CD4-positive, alpha-beta T cell treated with Interleukin-6 at 100 ng/mL for 8 hours (primary cell): ENCODE measurements around the gene NACA2.
"Not testable (repeated sequence)": the region's sequence is repeated elsewhere in the genome, so short reads cannot be mapped to it uniquely, and the experiment has no call there.

Experiments used
- DNase-seq: peaks from one replicate; pipeline ENCODE4 v3.0.0-alpha.2; 2020; ENCODE audit warnings: mixed read lengths, low spot score

NACA2 gene

GRCh38 chr17:61599608-61600007, 8.6 kb upstream of the NACA2 start:
- DNase-seq, result no peak

DNA sequence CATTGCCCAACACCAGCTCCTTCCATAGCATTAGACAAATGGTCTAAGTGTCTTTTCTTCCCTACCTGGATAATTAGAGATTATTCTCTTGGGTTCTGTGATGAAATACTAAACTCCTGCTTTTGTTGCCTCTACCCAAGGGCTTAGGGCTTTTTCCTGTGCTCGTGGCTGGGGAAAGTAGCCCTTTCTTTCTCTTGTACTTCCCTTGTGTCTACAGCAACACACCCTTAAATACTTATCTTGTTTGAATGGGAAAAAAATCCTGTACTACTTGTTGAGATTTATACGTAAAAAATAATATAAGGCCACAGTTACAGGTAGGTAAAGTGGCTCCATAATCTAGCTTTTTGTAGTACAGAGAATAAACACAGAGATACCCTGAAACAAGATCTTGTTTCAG, 7.0 kb upstream of the NACA2 start:
- DNase-seq, result no peak

GRCh38 chr17:61597607-61598006, 6.6 kb upstream of the NACA2 start:
- no peak for DNase-seq

GRCh38 chr17:61595418-61596186, 4.6 kb upstream of the NACA2 start:
- no peak for DNase-seq

DNA sequence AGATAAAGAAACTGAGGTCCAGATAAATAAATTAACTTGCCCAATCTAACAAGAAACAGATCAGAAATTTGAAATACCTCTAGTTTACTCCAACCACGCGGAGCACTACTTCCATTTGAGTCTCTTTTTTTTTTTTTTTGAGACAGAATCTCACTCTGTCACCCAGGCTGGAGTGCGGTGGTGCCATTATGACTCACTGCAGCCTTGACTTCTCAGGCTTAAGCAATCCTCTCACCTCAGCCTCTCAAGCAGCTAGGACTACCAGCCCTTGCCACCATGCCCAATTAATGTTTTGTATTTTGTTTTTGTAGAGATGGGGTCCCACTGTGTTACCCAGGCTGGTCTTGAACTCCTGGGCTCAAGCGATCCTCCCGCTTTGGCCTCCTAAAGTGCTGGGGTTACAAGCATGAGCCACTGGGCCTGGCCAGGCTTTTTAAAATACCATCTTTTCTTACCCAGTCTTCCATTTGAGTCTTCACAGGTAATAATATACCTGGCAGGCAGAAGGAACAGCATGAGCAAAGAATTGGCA, 3.3 kb upstream of the NACA2 start:
- DNase-seq, result no peak

GRCh38 chr17:61593426-61593825, 2.4 kb upstream of the NACA2 start:
- no peak for DNase-seq

- DNase-seq, result no peak
These were observed 911 bp upstream of the NACA2 start for GRCh38 chr17:61591930-61592329.

- DNase-seq, result no peak
These were observed 1.0 kb downstream of the NACA2 start for GRCh38 chr17:61589990-61590389.

GRCh38 chr17:61587807-61588660, 3.0 kb downstream of the NACA2 start:
- no peak for DNase-seq

DNA sequence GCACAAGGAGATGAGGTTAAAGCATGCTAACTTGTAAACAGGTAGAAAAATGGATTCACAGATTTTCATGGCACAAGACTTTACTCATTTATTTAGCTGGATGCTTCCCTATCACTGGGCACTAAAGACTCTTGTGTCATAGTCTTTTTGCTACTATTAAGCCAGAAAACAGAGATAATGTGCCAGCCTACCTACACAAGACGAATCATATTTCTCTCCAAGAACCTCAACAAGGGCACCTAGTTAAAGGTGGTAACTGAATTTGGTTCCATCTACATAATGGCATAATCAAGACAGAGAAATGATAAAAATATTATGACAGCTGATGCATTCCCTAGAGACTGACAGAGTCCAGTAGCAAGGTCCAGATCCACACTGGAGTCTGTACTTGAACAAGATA, 3.8 kb downstream of the NACA2 start:
- DNase-seq, result no peak

GRCh38 chr17:61586622-61587021, 4.4 kb downstream of the NACA2 start:
- not testable (repeated sequence) for DNase-seq

- no peak for DNase-seq
These were observed 4.9 kb downstream of the NACA2 start for GRCh38 chr17:61586031-61586566.

DNA sequence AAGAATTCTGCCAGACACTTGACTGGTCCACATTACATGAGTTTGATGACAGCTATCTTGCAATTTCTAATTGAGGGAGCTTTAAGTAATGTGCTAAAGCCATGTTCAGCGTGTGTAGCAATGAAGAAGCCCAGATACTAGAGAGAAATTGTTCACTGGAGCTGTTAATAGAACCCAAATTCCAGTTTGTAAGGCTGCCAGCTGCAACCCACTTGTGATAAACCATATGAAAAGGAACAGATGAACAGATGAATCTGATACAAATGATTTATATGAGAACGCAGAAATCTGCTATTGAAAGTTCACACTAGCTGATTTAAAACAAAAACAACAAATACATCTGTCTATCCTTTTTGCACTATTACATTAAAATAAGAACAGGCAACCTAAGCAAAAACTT, 6.2 kb downstream of the NACA2 start:
- no peak for DNase-seq

- no peak for DNase-seq
These were observed 6.8 kb downstream of the NACA2 start for GRCh38 chr17:61584266-61584665.

DNA sequence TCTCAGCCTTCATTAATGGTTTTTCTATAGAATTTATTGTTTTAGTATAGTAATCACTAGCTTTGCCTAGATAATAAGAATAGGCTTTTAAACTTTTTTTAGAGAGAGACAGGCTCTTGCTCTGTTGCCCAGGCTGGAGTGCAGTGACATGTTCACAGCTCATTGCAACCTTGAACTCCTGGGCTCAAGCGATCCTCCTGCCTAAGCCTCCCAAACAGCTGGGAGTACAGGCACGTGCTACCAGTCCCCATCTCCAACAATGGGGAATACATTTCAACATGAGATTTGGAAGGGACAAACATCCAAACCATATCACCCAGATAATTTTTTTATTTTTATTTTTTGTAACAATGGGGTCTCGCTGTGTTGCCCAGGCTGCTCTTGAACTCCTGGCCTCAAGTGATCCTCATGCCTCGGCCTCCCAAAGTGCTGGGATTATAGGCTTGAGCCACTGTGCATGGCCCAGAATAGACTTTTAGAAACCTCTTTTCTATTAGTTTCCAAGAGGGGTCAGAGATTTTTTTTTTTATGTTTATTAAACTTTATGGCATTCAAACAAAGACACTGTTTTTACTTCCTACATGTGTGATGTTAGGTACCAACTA, 7.3 kb downstream of the NACA2 start:
- DNase-seq, result no peak

DNA sequence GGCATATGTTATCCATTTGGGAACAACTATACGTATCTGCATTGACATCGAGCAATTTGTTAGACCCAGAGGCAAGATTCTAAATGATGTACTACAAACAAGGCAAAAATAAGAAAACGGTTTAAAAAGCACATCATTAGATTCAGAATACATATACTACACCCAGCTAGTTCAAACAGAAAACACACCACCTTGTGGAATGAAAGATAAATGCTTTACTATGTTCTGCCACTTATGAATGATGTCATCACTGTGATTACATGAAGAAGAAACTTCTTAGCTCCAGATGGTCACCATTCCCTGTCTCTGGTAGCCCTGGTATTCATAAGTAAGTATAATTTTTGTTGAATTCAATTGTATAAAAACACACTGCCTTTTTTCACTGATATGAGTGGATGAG, 7.8 kb downstream of the NACA2 start:
- DNase-seq, result no peak

GRCh38 chr17:61582593-61582992, 8.4 kb downstream of the NACA2 start:
- DNase-seq, result no peak

DNA sequence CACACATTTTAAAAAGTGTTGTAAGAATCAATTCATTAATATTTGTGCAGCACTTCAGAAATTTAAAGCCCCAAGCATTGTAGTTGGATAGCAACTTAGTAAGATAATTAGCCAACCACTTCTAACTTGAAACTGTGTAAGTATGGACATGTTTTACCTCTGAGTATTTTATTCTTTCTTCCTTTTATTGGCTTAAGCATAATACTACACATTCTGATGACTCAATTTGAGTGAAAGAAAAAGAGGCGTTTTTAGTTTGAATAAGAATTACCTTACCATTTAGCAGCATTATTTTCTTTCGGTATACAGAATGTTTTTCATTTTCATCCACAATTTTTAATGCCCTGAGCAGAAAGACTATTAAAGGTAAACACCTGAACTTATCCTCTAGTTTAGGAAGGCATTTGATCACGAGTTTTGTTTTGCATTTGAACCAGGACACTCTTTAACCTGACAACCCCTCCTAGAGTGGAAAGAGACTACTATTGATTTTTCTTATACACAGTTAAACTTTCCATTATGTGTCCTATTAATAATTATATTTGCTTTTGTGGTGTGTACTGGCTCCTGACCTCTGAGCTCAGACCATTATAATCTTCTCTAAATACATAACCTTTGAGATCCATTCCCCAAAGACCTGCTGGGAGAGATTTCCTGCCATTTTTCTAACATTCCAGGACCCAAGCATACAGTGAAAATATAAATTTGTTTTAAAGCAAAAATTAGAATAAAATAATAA, 9.2 kb downstream of the NACA2 start:
- no peak for DNase-seq

- DNase-seq, result no peak
These were observed 10.5 kb downstream of the NACA2 start for GRCh38 chr17:61580502-61580901.

GRCh38 chr17:61579961-61580360, 11.1 kb downstream of the NACA2 start:
- DNase-seq, result no peak

GRCh38 chr17:61579347-61579746, 11.7 kb downstream of the NACA2 start:
- no peak for DNase-seq

DNA sequence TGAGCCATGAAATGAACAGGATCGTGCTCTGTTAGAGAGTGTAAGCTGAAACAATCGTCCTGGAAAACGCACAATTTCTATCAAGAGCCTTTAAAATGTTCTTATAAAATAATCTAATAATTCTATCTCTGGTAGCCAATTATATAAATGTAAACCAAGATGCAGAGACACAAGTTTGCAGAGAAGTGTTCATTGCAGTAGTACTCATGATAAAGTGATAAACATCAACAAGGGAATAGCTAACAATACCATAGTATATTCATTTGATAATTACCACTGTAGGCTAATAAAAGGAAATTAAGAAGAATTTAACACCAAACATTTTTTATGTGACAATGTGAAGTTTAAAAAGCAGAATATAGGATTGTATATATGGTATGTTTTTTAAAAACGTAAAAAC, 12.4 kb downstream of the NACA2 start:
- DNase-seq, result no peak
